Keratinocyte (primary cell): ENCODE results near the gene OARD1. TPM values are rescaled to one million over a fixed set of nuclear protein-coding genes. Genes with fewer than 3 reads are reported as not detected.
A peak's percentile ranks its signal among the peaks of the same experiment; 100 is the strongest.

Source experiments
- DNase-seq: peaks from one replicate; pipeline ENCODE4 v3.0.0-alpha.2; 2011; ENCODE audit warnings: low read depth, missing footprints, low spot score
- FAIRE-seq: peaks from 2 replicates; lab custom pipeline; 2011; peaks lifted over from hg19 to GRCh38; lab: Jason Lieb, UNC
- H2AFZ ChIP-seq: 2 replicates; pipeline ENCODE4 v1.6.0; 2012; ENCODE audit warnings: low read length, control low read depth, inconsistent platforms; ENCODE audit not compliant: control insufficient read depth
- H3K27ac ChIP-seq: 2 replicates; pipeline ENCODE4 v1.5.1; 2011; ENCODE audit warnings: low read length; ENCODE audit not compliant: control insufficient read depth, insufficient read depth
- H3K27me3 ChIP-seq: 3 replicates; pipeline ENCODE4 v1.6.0; 2011; ENCODE audit warnings: low read length; ENCODE audit not compliant: control insufficient read depth, insufficient read depth; ENCODE audit errors: extremely low read depth
- H3K36me3 ChIP-seq, 2 experiments: 2 replicates in 1 of 2; 3 replicates in 1 of 2; pipeline ENCODE4 v1.5.1; 2011; ENCODE audit warnings: low read length in 2 of 2, mild to moderate bottlenecking in 1 of 2; ENCODE audit not compliant: control insufficient read depth in 2 of 2, insufficient read depth in 2 of 2; ENCODE audit errors: extremely low read depth in 1 of 2
- H3K4me1 ChIP-seq: 3 replicates; pipeline ENCODE4 v1.5.1; 2011; ENCODE audit warnings: low read length; ENCODE audit not compliant: control insufficient read depth, insufficient read depth; ENCODE audit errors: extremely low read depth
- H3K4me2 ChIP-seq: 3 replicates; pipeline ENCODE4 v1.6.0; 2011; ENCODE audit warnings: low read depth, low read length; ENCODE audit not compliant: control insufficient read depth, insufficient read depth; ENCODE audit errors: extremely low read depth
- H3K4me3 ChIP-seq, 3 experiments: fragments of 200-600 bp in 1 of 3; sonication (generic) in 1 of 3; 2 replicates in 2 of 3; 3 replicates in 1 of 3; pipeline ENCODE4 v1.5.1; 2011 to 2016; ENCODE audit warnings: low read length in 3 of 3, mild to moderate bottlenecking in 3 of 3, control low read depth in 2 of 3, inconsistent platforms in 1 of 3, low read depth in 1 of 3, mixed read lengths in 1 of 3, mixed run types in 1 of 3, moderate library complexity in 1 of 3; ENCODE audit not compliant: control insufficient read depth in 2 of 3, insufficient read depth in 2 of 3; ENCODE audit errors: extremely low read depth in 1 of 3
- H3K79me2 ChIP-seq: 2 replicates; pipeline ENCODE4 v1.6.0; 2012; ENCODE audit warnings: low read length; ENCODE audit not compliant: control insufficient read depth, insufficient read depth
- H3K9ac ChIP-seq: 3 replicates; pipeline ENCODE4 v1.6.0; 2011; ENCODE audit warnings: low read length; ENCODE audit not compliant: control insufficient read depth, insufficient read depth; ENCODE audit errors: extremely low read depth
- H3K9me1 ChIP-seq: 3 replicates; pipeline ENCODE4 v1.6.0; 2011; ENCODE audit warnings: low read length; ENCODE audit not compliant: control insufficient read depth, insufficient read depth; ENCODE audit errors: extremely low read depth
- H3K9me3 ChIP-seq: 2 replicates; pipeline ENCODE4 v1.5.1; 2012; ENCODE audit warnings: low read depth, low read length; ENCODE audit not compliant: control insufficient read depth
- H4K20me1 ChIP-seq: 3 replicates; pipeline ENCODE4 v1.6.0; 2011; ENCODE audit warnings: low read length; ENCODE audit not compliant: control insufficient read depth, insufficient read depth; ENCODE audit errors: extremely low read depth
- EZH2 ChIP-seq: IDR thresholded peaks from one replicate; pipeline ENCODE4 v1.6.1; 2012; ENCODE audit warnings: inconsistent platforms, mild to moderate bottlenecking, low read length, moderate library complexity
- dilution Hi-C: fragments of 300-500 bp; cut with MboI; formaldehyde crosslinking; loops from one replicate; pipeline ENCODE4 v1.7.0; 2020; ENCODE audit warnings: low sequenced_read_pairs; ENCODE audit not compliant: extremely low pct_ligation_motif_present
- polyA plus RNA-seq, 5 experiments: library from polyadenylated mRNA; depleted of rRNA in 3 of 5; stranded (reverse) in 3 of 5; stranded (forward) in 1 of 5; unstranded in 1 of 5; fragments of >200 nt; gene quantifications; 1 replicate in 1 of 5; 2 replicates in 3 of 5; 3 replicates in 1 of 5; pipeline versions ENCODE4 v1.2.1 to v1.2.3, GENCODE V29; 2011 to 2012; ENCODE audit warnings: missing spikeins in 2 of 5, low read depth in 1 of 5, low replicate concordance in 1 of 5
- TF ChIP-seq, protein P1 (sequence below), 3 experiments: IDR thresholded peaks in 1 of 3; conservative IDR thresholded peaks in 1 of 3; optimal IDR thresholded peaks in 1 of 3; 2 replicates in 2 of 3; 3 replicates in 1 of 3; pipeline versions ENCODE3 to v1.5.1; 2011; ENCODE audit warnings: low read length in 3 of 3, mild to moderate bottlenecking in 3 of 3, moderate library complexity in 2 of 3, control low read depth in 1 of 3, inconsistent platforms in 1 of 3; ENCODE audit not compliant: insufficient read depth in 2 of 3; ENCODE audit errors: extremely low read depth in 1 of 3

Gene OARD1
- polyA plus RNA-seq, 1 donor (not counting 4 experiments of a cell fraction or from before 2014, with no cell fraction given) = 20.3 TPM

- Histone ChIP-seq H2AFZ (no peak overlapping the region), H3K9ac (no peak overlapping the region), H3K27ac (no peak overlapping the region), H3K27me3 (no peaks in the 10 kb centered on the region), H4K20me1 (no peaks in the 10 kb centered on the region), H3K4me3 (no peak overlapping the region), H3K79me2 (peaks cover 53% of the 10 kb centered on the region), H3K4me1 (peaks cover 6% of the 10 kb centered on the region), H3K4me2 (no peak overlapping the region), H3K36me3 (peaks cover 16 to 17% of the 10 kb centered on the region in 2 experiments), H3K9me3 (no peaks in the 10 kb centered on the region), H3K9me1 (no peaks in the 10 kb centered on the region)
- no peak for TF ChIP-seq EZH2
- TF ChIP-seq, protein P1, sequence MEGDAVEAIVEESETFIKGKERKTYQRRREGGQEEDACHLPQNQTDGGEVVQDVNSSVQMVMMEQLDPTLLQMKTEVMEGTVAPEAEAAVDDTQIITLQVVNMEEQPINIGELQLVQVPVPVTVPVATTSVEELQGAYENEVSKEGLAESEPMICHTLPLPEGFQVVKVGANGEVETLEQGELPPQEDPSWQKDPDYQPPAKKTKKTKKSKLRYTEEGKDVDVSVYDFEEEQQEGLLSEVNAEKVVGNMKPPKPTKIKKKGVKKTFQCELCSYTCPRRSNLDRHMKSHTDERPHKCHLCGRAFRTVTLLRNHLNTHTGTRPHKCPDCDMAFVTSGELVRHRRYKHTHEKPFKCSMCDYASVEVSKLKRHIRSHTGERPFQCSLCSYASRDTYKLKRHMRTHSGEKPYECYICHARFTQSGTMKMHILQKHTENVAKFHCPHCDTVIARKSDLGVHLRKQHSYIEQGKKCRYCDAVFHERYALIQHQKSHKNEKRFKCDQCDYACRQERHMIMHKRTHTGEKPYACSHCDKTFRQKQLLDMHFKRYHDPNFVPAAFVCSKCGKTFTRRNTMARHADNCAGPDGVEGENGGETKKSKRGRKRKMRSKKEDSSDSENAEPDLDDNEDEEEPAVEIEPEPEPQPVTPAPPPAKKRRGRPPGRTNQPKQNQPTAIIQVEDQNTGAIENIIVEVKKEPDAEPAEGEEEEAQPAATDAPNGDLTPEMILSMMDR (optimal IDR thresholded peaks at IDR 0.05 in 1 of 3, IDR thresholded peaks at IDR 0.05 in 1 of 3, conservative IDR thresholded peaks at IDR 0.05 in 1 of 3; ENCODE audit: extremely low read depth in 1 of 3, insufficient read depth in 2 of 3, low read length in 3 of 3) = no peak
- FAIRE-seq (no peak), DNase-seq (no peak)
- dilution Hi-C loops = loop anchor here (25.0 kb wide), 1 partner anchor 107 kb away; no protein-coding TSS in a partner anchor
Observed at GRCh38 chr6:41080621-41081020, 8.5 kb upstream of the OARD1 start.

DNA sequence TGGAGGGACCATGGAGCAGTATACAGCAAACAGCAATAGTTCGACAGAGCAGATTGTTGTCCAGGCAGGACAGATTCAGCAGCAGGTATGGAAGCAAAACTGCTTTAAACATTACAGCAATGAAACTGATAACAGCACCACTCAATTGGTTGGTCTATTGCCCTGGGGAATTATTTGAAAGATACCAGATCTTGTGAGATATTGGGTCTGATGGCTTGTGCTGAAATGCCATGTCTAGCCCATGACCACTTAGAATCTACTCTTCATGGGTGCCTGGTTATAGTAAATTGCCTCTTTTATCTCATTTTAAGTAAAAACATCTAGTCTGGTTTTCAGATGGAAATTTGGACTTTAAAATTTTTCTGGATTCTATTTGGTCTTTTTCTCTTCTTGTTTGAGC lies 6.9 kb upstream of the OARD1 start:
- DNase-seq = no peak
- Histone ChIP-seq H3K9me3 (no peaks in the 10 kb centered on the region), H3K4me1 (peaks cover 11% of the 10 kb centered on the region), H3K79me2 (peaks cover 69% of the 10 kb centered on the region), H3K4me2 (no peak overlapping the region), H3K27me3 (no peaks in the 10 kb centered on the region), H3K27ac (no peak overlapping the region), H3K9ac (no peak overlapping the region), H3K4me3 (no peak overlapping the region), H2AFZ (no peak overlapping the region), H4K20me1 (no peaks in the 10 kb centered on the region), H3K9me1 (no peaks in the 10 kb centered on the region), H3K36me3 (peaks cover 14 to 17% of the 10 kb centered on the region in 2 experiments)
- FAIRE-seq = peak; percentile 9
- TF ChIP-seq EZH2 = no peak
- TF ChIP-seq, protein P1 (optimal IDR thresholded peaks at IDR 0.05 in 1 of 3, IDR thresholded peaks at IDR 0.05 in 1 of 3, conservative IDR thresholded peaks at IDR 0.05 in 1 of 3; ENCODE audit: extremely low read depth in 1 of 3, insufficient read depth in 2 of 3, low read length in 3 of 3) = no peak
- dilution Hi-C loops = loop anchor here (25.0 kb wide), 1 partner anchor 108 kb away; no protein-coding TSS in a partner anchor
